A204.1 (cell line): ENCODE measurements around the gene CYGB.

Source experiments
- FAIRE-seq: peaks from 2 replicates; lab custom pipeline; 2012; peaks lifted over from hg19 to GRCh38; lab: Jason Lieb, UNC

CYGB gene

DNA sequence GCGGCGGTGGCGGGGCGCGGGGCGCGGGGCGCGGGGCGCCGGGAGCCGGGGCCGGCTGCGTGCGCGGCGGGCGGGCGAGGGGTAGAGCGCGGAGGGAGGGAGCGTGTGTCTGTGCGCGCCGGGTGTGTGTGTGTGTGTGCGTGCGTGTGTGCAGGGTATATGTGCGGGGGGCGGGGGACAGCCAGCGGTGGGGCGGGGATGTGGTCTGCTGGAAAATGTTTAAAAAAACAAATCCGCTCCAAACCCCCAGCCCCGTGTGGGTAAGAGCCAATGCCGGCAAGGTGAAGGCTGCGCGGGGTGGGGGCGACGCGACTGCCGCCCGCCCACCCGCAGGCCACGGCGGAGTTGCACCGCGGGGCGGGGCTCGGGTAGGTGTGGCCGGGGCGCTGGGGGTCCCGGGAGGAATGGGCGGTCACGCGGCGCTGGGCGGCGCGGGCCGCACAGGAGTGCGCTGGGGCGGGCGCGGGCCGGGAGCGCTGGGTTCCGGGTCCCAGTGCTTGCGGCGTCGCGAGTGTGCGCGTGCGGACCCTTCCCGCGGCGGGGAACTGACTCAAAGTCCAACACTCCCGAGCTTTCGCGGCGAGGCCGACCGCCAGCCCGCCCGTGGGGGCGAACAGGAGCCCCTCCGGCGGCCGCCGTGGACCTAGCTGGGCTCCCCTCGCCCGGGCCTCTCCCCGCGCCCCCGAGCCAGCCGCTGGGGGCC lies at the start of gene CYGB:
CYGB (minus strand) TSS at position 132 of the 703 bp plus-strand sequence. CDS start 167 bp downstream, outside the sequence.
- no peak for FAIRE-seq

DNA sequence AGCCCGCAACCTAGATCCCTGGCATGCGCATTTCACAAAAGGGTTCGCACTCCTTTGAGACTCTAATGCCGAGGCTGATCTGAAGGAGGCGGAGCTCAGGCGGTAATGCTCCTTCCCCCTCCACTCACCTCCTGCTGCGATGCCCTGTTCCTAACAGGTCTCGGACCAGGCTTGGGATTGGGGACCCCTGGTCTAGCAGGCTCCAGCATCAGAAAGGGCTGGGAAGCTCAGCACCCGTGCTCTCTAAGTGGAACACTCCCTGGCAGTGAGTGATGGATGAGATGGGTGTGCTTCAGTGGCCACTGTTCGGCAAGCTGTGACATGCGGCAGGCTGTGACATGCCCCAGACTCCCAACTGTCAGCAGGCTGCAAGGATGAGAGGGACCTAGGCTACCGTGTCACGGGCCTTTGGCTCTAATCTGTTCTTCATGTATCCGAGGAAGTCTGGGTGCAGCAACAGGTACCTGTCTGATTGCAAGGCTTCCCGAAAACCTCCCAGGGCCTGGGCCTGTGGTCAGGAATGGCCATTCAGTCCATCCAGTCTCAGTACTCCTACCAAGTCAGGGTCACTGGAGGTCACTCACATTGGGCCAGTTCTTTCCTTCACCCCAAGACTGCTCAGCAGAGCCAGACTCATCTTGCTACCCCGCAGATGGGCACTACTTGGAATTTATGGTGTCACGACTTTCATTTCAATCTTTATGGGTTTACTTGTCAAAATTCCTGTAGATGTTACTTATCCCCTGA lies 49.4 kb upstream of the CYGB start:
- no peak for FAIRE-seq

DNA sequence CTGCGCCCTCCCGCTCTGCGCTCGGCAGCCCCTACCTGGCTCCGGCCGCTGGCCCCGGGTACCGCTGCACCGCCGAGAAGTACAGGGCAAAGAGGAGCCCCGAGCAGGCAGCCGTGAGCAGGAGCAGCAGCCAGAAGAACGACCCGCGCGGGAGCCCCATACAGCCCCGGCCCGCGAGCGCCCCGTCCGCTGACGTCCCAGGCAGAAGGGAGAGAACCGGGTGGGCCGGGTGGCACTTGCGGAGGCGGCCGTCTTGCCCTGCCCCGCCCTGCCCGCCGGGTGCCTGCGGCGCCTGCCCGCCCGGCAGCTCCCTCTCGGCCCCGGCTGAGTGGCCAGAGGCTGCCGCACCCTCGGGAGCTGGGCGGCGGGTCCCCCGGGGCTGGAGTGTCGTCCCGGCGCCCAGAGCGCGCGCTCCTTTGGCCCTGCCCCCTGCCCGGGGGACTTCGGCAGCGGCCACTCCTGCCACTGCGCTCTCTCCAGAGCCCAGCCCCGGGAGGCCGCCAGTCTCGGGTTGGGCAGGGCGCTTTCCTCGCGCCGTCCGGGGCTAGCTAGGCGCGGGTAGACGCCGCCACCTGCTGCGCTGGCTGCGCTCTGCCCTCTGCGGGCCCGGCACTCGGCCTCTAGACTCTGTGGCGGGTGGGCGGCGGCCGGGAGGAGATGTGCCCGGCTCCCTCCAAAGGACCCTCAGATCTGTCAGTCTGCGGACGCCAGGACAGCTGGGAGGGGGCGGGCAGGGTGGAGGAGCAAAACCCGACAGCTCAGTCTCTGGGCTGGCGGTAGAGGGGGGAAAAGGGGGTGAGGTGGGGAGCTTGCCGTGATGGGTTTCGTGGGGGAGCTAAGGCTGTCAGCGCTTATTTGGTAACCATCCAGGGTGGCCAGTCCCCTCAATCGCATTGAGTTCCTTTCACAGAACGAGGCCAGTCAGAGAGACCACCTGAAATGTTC lies 48.4 kb upstream of the CYGB start, which contains the start of gene ST6GALNAC2:
ST6GALNAC2 (minus strand) TSS at position 212 of the 945 bp plus-strand sequence; CDS start at position 160, 52 bp downstream.
- FAIRE-seq = no peak

DNA sequence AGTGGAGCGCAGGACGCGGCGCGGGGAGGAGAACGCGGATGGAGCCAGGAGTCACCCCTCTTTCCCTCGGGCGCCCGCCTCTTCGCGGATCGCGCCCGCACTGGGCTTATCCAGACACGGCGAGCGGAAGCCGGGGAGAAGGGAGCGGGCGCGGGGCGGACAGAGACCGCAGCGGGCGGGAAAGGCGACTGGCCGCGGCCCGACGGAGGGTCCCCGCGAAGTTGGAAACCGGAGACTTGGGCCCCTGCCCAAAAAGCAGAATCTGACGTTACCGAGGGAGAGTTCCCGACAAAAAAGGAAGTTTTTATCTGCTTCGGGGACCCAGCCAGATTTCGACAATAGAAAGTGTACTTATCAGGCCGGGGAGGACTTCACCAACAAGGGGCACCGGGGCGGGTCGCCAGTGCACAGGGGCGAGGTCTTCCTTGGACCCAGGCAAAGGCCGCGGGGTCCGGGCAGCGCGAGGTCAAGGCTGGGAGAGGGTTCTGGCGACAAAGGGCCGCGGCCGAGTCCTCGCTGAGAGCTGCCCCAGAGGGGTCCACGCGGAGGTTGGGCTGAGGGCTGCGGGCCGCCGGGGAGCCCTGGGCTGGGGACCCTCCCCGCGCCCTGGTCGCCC lies 47.6 kb upstream of the CYGB start:
- FAIRE-seq = no peak

- no peak for FAIRE-seq
These were observed 47.0 kb upstream of the CYGB start for GRCh38 chr17:76584427-76585032.

- FAIRE-seq = no peak
These were observed 45.2 kb upstream of the CYGB start for GRCh38 chr17:76582660-76583059.

- no peak for FAIRE-seq
These were observed 44.0 kb upstream of the CYGB start for GRCh38 chr17:76581515-76581914.

GRCh38 chr17:76579281-76579680 lies 41.8 kb upstream of the CYGB start:
- no peak for FAIRE-seq

- FAIRE-seq = no peak
These were observed 40.9 kb upstream of the CYGB start for GRCh38 chr17:76578376-76578775.

DNA sequence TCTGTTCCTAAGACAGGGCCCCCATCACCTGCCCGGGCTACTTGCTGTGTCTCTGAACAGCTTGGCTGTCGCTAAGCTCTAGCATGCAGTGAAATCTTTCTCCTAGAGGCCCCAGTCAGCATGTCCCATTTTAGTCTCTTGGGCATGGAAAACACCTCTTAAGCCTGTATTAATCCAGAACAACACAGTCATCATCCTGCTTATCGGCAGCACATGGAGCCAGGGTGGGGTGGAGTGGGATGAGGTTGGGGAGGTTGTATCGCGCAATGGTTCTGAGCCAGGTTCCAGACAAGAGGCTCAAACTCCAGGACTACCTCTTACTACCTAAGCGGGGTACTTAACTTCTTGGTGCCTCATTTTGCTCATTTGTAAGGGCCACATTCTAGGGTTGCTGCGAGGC lies 40.4 kb upstream of the CYGB start:
- no peak for FAIRE-seq

GRCh38 chr17:76576189-76576588 lies 38.7 kb upstream of the CYGB start:
- FAIRE-seq = no peak

- FAIRE-seq = no peak
These were observed 38.1 kb upstream of the CYGB start for GRCh38 chr17:76575570-76575969.

DNA sequence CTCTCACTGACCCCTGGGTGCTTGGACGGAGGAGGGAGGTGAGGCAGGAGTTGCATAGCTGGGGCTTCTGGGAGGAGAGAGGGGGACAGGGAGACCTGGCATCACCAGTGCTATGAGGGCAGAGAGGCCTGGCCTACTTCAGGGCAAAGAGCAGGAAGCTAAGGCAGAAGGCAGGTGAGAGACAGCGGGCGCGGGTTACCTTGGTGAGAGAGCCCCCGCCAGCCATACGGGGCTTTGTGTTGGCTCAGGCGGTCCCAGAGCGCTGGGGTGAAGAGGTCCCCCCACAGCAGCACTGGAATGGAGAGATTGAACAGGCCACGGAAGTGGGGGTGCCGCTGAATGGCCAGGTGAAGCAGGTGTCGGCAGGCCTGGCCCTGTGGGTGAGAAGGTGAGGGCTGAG lies 36.7 kb upstream of the CYGB start:
- FAIRE-seq = no peak

DNA sequence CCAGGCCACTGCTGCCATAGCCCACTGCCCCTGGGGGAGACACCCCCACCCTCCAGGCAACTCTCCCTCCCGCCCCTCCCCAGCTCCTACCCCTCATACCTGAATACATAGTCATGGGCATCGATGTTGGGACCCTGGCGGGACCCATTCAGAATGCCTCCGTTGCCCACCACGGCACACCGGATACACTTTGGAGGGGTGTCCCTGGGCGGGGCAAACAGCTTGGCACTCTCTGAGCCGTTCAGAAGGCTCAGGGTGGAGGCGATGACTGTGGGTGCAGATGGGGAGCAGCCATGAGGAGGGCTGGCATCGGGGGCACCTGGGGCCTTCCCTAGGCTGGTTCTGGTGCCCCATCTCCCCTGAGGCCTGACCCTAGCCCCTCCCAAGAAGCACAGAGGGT lies 35.6 kb upstream of the CYGB start:
- FAIRE-seq = no peak

DNA sequence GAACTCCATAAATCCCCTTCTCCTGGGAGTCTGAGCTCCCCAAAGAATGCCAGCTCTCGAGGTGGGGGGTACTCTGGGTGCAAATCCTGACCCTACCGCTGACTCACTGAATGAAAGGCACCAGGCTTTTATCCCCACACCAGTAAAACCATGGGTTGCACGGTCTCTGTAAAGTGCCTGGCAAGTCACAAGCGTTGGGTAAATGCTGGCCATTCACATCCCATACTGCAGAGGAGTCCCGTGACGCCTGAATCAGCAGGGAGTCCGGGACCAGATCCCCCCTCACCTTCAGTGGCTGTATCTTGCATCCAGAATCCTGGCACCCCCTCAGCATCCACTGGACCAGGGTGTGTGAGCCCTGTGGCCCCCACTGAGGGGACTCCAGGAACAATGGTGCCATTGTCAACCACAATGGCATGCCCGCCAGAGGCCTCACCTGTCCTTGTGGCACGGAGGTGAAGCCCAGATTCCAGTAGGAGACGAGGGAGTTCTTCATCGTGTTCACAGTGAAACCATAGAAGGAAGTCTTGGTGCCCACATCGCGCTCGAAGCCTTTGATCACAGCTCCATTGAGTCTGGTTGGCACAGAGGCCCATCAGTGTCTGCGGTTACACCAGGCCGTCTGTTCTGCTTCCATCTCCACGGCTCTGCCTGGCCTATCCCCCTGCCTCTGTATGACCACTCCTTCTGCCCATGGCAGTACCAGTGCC lies 34.8 kb upstream of the CYGB start:
- no peak for FAIRE-seq

DNA sequence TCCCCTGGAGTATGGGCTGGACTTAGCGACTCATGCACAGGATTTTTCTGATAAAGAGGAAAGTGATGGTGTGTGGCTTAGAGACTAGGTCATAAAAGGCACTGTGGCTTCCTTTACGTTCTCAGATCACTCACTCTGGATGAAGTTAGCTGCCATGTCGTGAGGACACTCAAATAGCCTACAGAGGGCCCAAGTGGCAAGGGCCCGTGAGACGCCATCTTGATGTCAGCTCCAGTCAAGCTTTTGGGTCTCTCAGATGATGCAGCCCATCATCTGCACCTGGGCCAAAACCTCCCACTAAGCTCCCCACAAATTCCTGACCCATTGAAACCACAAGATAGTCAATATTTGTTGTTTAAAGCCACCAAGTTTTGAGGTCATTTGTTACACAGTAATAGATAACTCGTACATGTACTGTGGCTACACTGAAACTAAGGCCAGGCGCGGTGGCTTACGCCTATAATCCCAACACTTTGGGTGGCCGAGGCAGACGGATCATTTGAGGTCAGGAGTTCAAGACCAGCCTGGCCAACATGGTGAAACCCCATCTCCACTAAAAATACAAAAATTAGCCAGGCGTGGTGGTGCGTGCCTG lies 33.5 kb upstream of the CYGB start:
- FAIRE-seq = no peak

DNA sequence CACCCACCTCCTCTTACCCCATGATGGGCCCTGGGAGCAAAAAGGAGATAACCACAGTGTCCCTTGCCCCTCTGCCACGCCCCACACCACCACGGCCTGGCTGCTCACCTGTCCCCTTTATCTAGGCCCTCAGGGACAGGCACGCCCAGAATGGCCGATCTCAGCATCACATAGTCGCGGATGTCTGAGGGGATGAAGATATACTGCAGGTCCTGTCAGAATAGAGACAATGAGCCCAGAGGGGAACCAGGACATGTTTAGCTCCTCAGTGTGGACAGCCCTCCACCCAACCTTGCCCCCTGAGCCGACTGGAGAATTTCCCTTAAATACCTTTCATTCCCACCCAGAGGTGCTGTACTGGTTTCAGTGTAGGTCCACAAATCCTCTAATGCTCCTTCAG lies 32.9 kb upstream of the CYGB start:
- no peak for FAIRE-seq

GRCh38 chr17:76569607-76570279 lies 32.2 kb upstream of the CYGB start:
- FAIRE-seq = no peak

DNA sequence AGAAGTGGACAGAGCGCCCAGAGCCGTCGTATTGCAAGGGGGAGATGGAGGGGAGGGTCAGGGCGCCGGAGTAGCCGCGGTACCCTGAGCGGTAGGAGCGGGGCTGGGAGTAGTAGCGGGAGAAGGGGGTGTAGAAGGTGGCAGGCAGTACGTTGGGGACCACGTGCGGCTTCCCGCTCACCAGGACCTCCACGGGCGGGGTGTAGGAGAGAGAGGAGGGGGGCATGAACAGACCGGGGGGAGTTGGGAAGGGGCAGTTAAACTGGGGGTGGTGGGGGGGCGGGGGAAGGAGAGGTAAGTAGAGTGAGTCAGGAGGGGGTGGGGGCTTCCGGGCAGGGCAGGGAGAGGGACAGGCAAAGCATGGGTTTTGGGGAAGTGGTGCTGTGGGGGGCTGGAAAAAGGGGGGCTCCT lies 31.3 kb upstream of the CYGB start:
- FAIRE-seq = no peak
